Measurements from ENCODE around the gene CDCP2.

The CDCP2 gene

DNA sequence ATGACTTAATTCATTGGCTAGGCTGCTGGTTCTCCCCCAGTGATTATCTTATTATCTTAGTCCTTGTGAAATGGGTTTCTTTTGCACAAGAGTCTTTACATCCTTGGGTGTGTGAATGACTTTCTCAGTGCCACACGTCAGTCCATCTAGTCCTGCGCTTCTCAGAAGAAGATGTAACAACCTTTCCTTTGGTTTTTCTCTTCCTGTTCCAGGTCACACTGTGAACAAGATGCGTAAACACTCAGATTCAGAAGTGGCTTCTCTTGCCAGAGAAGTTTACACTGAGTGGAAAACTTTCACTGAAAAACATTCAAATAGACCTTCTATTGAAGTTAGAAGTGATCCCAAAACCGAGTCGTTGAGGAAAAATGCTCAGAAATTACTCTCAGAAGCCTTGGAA is 64.4 kb downstream of the CDCP2 start:
- no peak for DNase-seq

DNA sequence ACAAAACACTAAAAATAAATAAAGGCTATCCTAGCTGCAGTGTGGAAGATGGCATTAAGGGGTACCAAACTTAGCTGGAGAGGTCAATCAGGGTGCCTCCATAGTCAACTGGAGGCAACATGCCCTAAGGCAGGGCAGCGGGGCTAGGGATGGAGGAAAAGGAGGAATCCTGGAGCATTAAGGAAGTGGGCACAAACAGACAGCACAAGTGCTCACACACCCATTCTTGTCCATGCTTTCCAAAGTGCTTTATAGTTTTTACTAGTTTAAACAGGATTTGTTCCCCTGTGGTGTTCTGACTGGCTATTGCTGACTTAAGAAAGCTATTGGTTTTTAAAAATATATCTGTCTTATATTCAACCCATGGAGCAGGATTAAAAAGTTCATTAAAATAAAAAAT is 66.0 kb downstream of the CDCP2 start:
- DNase-seq = no peak

DNA sequence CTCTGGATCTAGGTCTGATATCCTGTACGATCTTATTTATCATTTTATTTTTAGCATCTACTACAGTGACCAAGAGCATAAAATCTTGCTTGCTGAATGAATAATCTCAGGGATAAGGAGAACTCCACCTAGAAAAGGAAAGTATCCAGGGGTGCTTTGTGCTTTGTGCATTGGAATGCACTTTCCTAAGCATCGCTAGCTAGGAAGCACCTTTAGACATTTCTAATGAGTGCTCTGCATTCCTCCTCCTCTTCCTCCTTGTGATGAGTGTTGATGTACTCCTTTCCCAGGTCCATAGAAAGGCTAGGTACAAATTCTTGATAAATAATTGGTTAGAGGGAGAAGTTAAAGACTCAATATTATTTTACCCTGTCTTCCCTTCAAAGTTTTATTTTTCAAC is 68.0 kb downstream of the CDCP2 start:
- no peak for DNase-seq
